Tibial artery (tissue), 4 donors: ENCODE data around the gene SDK1.

Source experiments
- DNase-seq, 2 donors: peaks; one replicate each; pipeline ENCODE4 v3.0.0-alpha.2; 2019
- H3K27ac ChIP-seq, 2 donors: fragments of 200-600 bp; sonication (generic) in 1 of 2; 1 replicate in 1 of 2; 2 replicates in 1 of 2; pipeline ENCODE4 v1.5.1; 2018 to 2019; ENCODE audit warnings: mild to moderate bottlenecking in 1 of 2
- H3K27me3 ChIP-seq, 2 donors: fragments of 200-600 bp; sonication (generic) in 1 of 2; one replicate each; pipeline versions ENCODE4 v1.5.1 to v1.6.0; 2016 to 2019
- H3K36me3 ChIP-seq, 3 donors: fragments of 200-600 bp; sonication (generic) in 2 of 3; one replicate each; pipeline ENCODE4 v1.5.1; 2016 to 2019; ENCODE audit warnings: mild to moderate bottlenecking in 2 of 3
- H3K4me1 ChIP-seq, 4 donors: fragments of 200-600 bp; sonication (generic) in 2 of 4; 1 replicate in 3 of 4; 2 replicates in 1 of 4; pipeline ENCODE4 v1.5.1; 2016 to 2019
- H3K4me3 ChIP-seq, 2 donors: fragments of 200-600 bp; sonication (generic) in 1 of 2; 1 replicate in 1 of 2; 2 replicates in 1 of 2; pipeline ENCODE4 v1.5.1; 2018 to 2019; ENCODE audit warnings: mild to moderate bottlenecking in 2 of 2
- H3K9me3 ChIP-seq, 3 donors: fragments of 200-600 bp; sonication (generic) in 1 of 3; one replicate each; pipeline ENCODE4 v1.5.1; 2016 to 2019
- CTCF ChIP-seq, 2 experiments: fragments of 200-600 bp in 1 of 2; fragments of 450-650 bp in 1 of 2; IDR thresholded peaks; one replicate each; pipeline ENCODE4 v1.5.1; 2017 to 2019; ENCODE audit warnings: antibody characterized with exemption in 2 of 2, mild to moderate bottlenecking in 1 of 2, moderate library complexity in 1 of 2
- intact Hi-C: fragments of 100-400 bp; cut with DNase I; formaldehyde crosslinking; loops from one replicate; pipeline ENCODE4 v1.15.0; 2023; ENCODE audit warnings: low total_unique reads

Gene SDK1

GRCh38 chr7:3732395-3733005, 431.4 kb downstream of the SDK1 start:
- H3K36me3 ChIP-seq, result no peaks in the 10 kb centered on the region
- H3K4me3 ChIP-seq, result no peak overlapping the region
- H3K27me3 ChIP-seq, result no peaks in the 10 kb centered on the region
- no peaks in the 10 kb centered on the region for H3K9me3 ChIP-seq
- intact Hi-C loops, result no loop called here
- peaks cover 0 to 15% (median 0%) of the 10 kb centered on the region in 4 donors for H3K4me1 ChIP-seq
- TF ChIP-seq CTCF (IDR thresholded peaks at IDR 0.05), result no peak
- DNase-seq, result no peak
- H3K27ac ChIP-seq, result no peak overlapping the region

- no peak for DNase-seq
- Histone ChIP-seq H3K4me3 (no peak overlapping the region), H3K27ac (peak overlapping the region in 1 of 2 donors; percentile 38), H3K4me1 (peaks cover 0 to 15% (median 0%) of the 10 kb centered on the region in 4 donors), H3K27me3 (no peaks in the 10 kb centered on the region), H3K9me3 (peaks cover 0 to under 1% (median under 1%) of the 10 kb centered on the region in 3 donors), H3K36me3 (no peaks in the 10 kb centered on the region)
- intact Hi-C loops, result no loop called here
- TF ChIP-seq CTCF (IDR thresholded peaks at IDR 0.05), result no peak
Observed at GRCh38 chr7:3733541-3734140, 432.6 kb downstream of the SDK1 start.

- H3K27me3 ChIP-seq, result no peaks in the 10 kb centered on the region
- intact Hi-C loops, result no loop called here
- no peak overlapping the region for H3K4me3 ChIP-seq
Observed at GRCh38 chr7:3738964-3739363, 437.9 kb downstream of the SDK1 start.

GRCh38 chr7:3739983-3740382, 438.9 kb downstream of the SDK1 start:
- no peak for TF ChIP-seq CTCF (IDR thresholded peaks at IDR 0.05)
- no peak for DNase-seq
- intact Hi-C loops, result no loop called here
- no peak overlapping the region for H3K4me3 ChIP-seq
- no peaks in the 10 kb centered on the region for H3K4me1 ChIP-seq
- H3K36me3 ChIP-seq, result no peaks in the 10 kb centered on the region
- H3K27ac ChIP-seq, result no peak overlapping the region
- no peaks in the 10 kb centered on the region for H3K27me3 ChIP-seq
- H3K9me3 ChIP-seq, result peaks cover 0 to 12% (median 6%) of the 10 kb centered on the region in 3 donors

More at GRCh38 chr7:3738964-3739363, 437.9 kb downstream of the SDK1 start:
- Histone ChIP-seq H3K9me3 (peaks cover 0 to 12% (median 6%) of the 10 kb centered on the region in 3 donors), H3K4me1 (peaks cover 0 to 2% (median 0%) of the 10 kb centered on the region in 4 donors), H3K36me3 (no peaks in the 10 kb centered on the region), H3K27ac (no peak overlapping the region)
- no peak for TF ChIP-seq CTCF (IDR thresholded peaks at IDR 0.05)
- no peak for DNase-seq

- intact Hi-C loops, result no loop called here
- TF ChIP-seq CTCF (IDR thresholded peaks at IDR 0.05), result no peak
- no peak for DNase-seq
Observed at GRCh38 chr7:3747467-3747866, 446.4 kb downstream of the SDK1 start.

More at GRCh38 chr7:3747467-3747866, 446.4 kb downstream of the SDK1 start:
- no peak overlapping the region for H3K4me3 ChIP-seq
- H3K4me1 ChIP-seq, result no peaks in the 10 kb centered on the region
- no peaks in the 10 kb centered on the region for H3K27me3 ChIP-seq
- H3K27ac ChIP-seq, result no peak overlapping the region
- H3K36me3 ChIP-seq, result no peaks in the 10 kb centered on the region
- no peaks in the 10 kb centered on the region for H3K9me3 ChIP-seq
